ENCODE measurements around the gene KRT12. TPM values are rescaled to one million over a fixed set of nuclear protein-coding genes. Genes with fewer than 3 reads are reported as not detected.

KRT12 gene
- total and polyA plus RNA-seq, 9 donors: not detected

DNA sequence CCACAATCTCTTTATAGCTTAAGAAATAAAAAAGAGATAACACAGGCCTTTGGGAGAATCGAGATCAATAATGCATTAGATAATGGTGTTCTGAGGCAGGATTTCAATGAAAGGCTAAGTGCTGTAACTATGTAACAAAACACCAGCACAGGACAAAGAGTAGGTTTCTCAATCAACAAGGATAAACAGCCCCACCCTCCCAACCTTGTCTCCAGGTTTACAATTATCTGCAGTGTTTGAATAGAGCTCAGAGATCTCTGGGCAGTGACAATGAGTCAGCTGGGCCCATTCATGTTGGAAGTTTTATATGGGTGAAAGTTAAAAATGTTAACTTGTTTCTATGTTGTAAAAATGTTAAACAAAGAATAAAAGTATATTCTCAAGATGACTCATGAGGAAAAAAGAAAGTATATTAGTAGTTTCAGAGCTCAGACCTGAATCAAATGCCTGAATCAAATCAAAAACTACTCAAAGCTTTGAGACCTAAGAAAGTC is 35.0 kb upstream of the KRT12 start:
- Histone ChIP-seq H3K27ac (no peak overlapping the region), H3K27me3 (no peaks in the 10 kb centered on the region), H3K4me1 (ENCODE audit: insufficient read depth) (no peaks in the 10 kb centered on the region), H3K9me3 (no peaks in the 10 kb centered on the region), H3K36me3 (no peaks in the 10 kb centered on the region), H3K4me3 (no peak overlapping the region)
- TF ChIP-seq EP300 (IDR thresholded peaks at IDR 0.05) (no peak), POLR2A (IDR thresholded peaks at IDR 0.05) (no peak)
- TF ChIP-seq, protein P1, sequence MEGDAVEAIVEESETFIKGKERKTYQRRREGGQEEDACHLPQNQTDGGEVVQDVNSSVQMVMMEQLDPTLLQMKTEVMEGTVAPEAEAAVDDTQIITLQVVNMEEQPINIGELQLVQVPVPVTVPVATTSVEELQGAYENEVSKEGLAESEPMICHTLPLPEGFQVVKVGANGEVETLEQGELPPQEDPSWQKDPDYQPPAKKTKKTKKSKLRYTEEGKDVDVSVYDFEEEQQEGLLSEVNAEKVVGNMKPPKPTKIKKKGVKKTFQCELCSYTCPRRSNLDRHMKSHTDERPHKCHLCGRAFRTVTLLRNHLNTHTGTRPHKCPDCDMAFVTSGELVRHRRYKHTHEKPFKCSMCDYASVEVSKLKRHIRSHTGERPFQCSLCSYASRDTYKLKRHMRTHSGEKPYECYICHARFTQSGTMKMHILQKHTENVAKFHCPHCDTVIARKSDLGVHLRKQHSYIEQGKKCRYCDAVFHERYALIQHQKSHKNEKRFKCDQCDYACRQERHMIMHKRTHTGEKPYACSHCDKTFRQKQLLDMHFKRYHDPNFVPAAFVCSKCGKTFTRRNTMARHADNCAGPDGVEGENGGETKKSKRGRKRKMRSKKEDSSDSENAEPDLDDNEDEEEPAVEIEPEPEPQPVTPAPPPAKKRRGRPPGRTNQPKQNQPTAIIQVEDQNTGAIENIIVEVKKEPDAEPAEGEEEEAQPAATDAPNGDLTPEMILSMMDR (IDR thresholded peaks at IDR 0.05): no peak
- 84 to 87% (median 85%) methylated on average over 1 of the region's 1 CpG for whole genome bisulfite sequencing, 3 donors
- DNase-seq: no peak
- intact Hi-C loops (cut with DNase I): loop anchor here in 2 of 4 donors (10.0 kb wide), 3 partner anchors 493 to 743 kb away; partner anchors contain the start of gene KRT31 (in 1 of the 2)

DNA sequence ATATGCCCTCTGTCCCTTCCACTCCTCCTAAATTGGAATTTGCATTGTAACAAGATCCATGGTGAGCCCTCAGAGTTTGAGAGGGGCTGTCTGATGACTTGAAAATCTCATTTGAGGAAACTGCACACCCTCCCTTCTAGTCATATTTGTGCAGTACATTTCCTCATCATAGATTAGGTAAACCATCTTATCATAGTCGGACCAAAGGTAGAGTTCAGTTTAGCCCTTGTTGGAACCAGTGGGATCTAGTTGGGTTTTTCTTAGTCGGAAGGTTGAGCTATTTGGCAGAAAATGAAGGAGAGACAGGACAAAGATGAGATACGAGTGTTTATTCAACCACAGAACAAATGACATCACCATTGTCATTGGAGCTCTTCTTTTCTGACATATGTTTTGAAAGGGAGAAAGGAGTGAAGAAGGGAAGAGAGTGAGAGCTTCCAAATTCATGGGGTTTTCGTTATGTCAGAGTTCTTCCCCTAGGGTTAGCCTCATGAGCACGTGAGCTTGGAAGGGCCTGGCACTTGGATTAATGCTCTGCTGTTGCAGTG is 33.9 kb upstream of the KRT12 start:
- Histone ChIP-seq H3K4me1 (ENCODE audit: insufficient read depth) (no peaks in the 10 kb centered on the region), H3K4me3 (no peak overlapping the region), H3K36me3 (no peaks in the 10 kb centered on the region), H3K9me3 (no peaks in the 10 kb centered on the region), H3K27ac (no peak overlapping the region), H3K27me3 (no peaks in the 10 kb centered on the region)
- intact Hi-C loops (cut with DNase I): loop anchor here in 2 of 4 donors (10.0 kb wide), 3 partner anchors 494 to 744 kb away; partner anchors contain the start of gene KRT31 (in 1 of the 2)
- TF ChIP-seq EP300 (IDR thresholded peaks at IDR 0.05): no peak
- TF ChIP-seq, protein P1 (IDR thresholded peaks at IDR 0.05): no peak
- no peak for TF ChIP-seq POLR2A (IDR thresholded peaks at IDR 0.05)
- WGBS, 3 donors: 81 to 82% (median 81%) methylated on average over 5 of the region's 5 CpGs
- DNase-seq: no peak

DNA sequence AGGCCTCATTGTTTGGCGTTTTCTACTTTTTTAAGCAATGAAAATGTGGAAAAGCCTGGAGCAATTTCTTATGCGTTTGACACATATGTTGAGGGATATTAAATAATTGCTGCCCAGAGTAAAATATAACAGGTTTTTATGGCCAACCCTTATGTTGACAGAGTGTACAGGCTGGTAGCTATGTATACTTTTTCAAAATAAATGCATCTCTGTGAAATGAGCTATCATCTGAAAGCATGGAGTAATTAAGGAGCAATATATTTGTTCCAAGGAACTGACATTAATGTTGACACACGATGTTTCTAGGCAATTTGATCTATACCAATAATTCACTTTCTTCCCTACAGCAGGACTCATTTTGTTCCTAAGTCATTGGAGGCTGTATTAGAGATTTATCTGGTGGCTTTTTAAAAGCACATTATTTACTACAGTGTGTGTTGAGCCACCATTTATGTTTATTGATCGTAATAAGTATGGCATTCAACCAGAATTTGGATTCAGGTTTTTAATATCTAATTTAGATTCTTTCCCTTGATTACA is 30.0 kb upstream of the KRT12 start:
- Histone ChIP-seq H3K36me3 (no peaks in the 10 kb centered on the region), H3K27me3 (no peaks in the 10 kb centered on the region), H3K4me3 (no peak overlapping the region), H3K27ac (no peak overlapping the region), H3K4me1 (ENCODE audit: insufficient read depth) (no peaks in the 10 kb centered on the region), H3K9me3 (no peaks in the 10 kb centered on the region)
- no peak for DNase-seq
- TF ChIP-seq EP300 (IDR thresholded peaks at IDR 0.05): no peak
- TF ChIP-seq POLR2A (IDR thresholded peaks at IDR 0.05): no peak
- TF ChIP-seq, protein P1 (IDR thresholded peaks at IDR 0.05): no peak
- WGBS, 3 donors: 87 to 93% (median 88%) methylated on average over 4 of the region's 4 CpGs
- intact Hi-C loops (cut with DNase I): no loop called here

DNA sequence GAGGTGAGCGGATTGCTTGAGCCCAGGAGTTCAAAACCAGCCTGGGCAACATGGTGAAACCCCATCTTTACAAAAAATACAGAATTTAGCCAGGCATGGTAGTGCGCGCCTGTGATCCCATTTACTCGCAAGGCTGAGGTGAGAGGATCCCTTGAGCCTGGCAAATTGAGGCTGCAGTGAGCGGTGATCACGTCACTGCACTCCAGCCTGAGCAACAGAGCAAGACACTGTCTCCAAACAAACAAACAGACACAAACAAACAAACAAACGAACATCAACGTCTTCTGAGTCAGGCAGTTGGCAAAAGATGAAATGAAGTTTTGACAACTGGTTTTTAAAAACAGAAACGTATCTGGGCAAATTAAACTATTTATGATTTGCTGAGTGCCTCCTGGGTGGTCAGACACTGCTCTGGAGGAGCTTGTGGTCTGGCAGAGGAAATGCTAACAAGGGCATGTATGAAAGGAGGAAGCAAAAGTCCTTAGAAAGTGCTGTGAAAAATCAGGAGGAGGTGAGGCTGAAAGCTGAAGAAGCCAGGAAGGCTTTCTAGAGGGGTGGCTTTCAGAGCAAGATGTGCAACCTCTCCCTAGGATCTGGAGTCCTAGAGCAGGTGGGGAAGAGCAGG is 28.2 kb upstream of the KRT12 start:
- Histone ChIP-seq H3K9me3 (no peaks in the 10 kb centered on the region), H3K4me3 (no peak overlapping the region), H3K4me1 (ENCODE audit: insufficient read depth) (no peaks in the 10 kb centered on the region), H3K27me3 (no peaks in the 10 kb centered on the region), H3K36me3 (no peaks in the 10 kb centered on the region), H3K27ac (no peak overlapping the region)
- WGBS, 3 donors: 57 to 63% (median 61%) methylated on average over 9 of the region's 9 CpGs
- intact Hi-C loops (cut with DNase I): no loop called here
- no peak for DNase-seq
- TF ChIP-seq, protein P1 (IDR thresholded peaks at IDR 0.05): no peak
- TF ChIP-seq POLR2A (IDR thresholded peaks at IDR 0.05) (no peak), EP300 (IDR thresholded peaks at IDR 0.05) (no peak)

All from ovary (tissue), 9 donors.